ENCODE data around the gene SYNE2. TPM values are rescaled to one million over a fixed set of nuclear protein-coding genes. Genes with fewer than 3 reads are reported as not detected.

Gene SYNE2
- total and polyA plus RNA-seq, 2 donors (not counting 1 experiment from before 2014, with no cell fraction given): 3.1 to 15.4 TPM

DNA sequence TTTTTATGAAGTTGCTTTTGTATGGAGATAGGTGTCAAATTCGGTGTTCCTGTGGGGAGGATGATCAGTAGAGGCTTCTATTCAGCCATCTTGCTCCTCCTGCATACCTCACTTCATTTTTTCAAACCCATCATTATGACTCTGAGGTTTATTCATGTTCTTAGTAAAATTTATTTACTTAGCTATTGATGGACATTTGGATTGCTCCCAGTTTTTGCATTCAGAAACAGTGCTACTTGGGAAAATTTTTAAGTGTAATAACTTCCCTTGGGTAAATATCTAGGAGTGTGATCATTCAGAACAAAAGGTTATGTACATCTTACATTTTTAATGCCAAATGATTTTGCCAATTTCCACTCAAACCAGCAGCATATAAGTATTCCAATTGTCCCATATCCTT is 208.3 kb downstream of the SYNE2 start:
- no peak for DNase-seq (ENCODE audit: low read depth in 2 of 2)
- TF ChIP-seq, protein P1, sequence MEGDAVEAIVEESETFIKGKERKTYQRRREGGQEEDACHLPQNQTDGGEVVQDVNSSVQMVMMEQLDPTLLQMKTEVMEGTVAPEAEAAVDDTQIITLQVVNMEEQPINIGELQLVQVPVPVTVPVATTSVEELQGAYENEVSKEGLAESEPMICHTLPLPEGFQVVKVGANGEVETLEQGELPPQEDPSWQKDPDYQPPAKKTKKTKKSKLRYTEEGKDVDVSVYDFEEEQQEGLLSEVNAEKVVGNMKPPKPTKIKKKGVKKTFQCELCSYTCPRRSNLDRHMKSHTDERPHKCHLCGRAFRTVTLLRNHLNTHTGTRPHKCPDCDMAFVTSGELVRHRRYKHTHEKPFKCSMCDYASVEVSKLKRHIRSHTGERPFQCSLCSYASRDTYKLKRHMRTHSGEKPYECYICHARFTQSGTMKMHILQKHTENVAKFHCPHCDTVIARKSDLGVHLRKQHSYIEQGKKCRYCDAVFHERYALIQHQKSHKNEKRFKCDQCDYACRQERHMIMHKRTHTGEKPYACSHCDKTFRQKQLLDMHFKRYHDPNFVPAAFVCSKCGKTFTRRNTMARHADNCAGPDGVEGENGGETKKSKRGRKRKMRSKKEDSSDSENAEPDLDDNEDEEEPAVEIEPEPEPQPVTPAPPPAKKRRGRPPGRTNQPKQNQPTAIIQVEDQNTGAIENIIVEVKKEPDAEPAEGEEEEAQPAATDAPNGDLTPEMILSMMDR (conservative IDR thresholded peaks at IDR 0.05 in 1 of 2, IDR thresholded peaks at IDR 0.05 in 1 of 2; ENCODE audit: low read depth in 1 of 2, low read length in 2 of 2): no peak
- no peak for TF ChIP-seq EZH2 (IDR thresholded peaks at IDR 0.05; ENCODE audit: low read length, missing control alignments)

DNA sequence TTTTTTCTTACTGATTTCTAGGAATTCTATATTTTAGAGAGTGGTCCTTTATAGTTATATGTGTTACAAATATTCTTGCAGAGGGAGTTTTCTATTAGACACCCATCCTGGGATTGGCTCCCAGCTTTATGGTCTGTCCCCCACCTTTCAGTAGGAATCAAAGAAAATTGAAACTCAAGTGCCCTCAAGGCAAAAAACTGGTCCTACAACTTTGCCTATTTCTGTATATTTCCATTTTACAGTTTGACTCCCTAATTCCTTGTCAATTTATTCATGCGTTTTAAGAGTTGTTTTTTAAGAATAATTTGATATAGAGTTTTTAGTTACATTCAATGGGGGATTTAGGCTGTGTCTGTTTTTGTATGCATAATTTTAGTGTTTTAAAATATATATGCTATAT is 208.9 kb downstream of the SYNE2 start:
- no peaks in the 10 kb centered on the region for H3K9me3 ChIP-seq (ENCODE audit: control insufficient read depth, insufficient read depth, low read depth, low read length)
- no peak overlapping the region for H2AFZ ChIP-seq (ENCODE audit: low read length)
- TF ChIP-seq, protein P1 (conservative IDR thresholded peaks at IDR 0.05 in 1 of 2, IDR thresholded peaks at IDR 0.05 in 1 of 2; ENCODE audit: low read depth in 1 of 2, low read length in 2 of 2): no peak
- no peak for TF ChIP-seq EZH2 (IDR thresholded peaks at IDR 0.05; ENCODE audit: low read length, missing control alignments)
- H3K4me3 ChIP-seq (replicated peaks in 1 of 4; ENCODE audit: control extremely low read depth in 1 of 4, insufficient read depth in 1 of 4, low read depth in 3 of 4, low read length in 4 of 4): no peak overlapping the region
- no peaks in the 10 kb centered on the region for H3K79me2 ChIP-seq (ENCODE audit: control insufficient read depth, insufficient read depth, low read length)
- no peaks in the 10 kb centered on the region for H3K36me3 ChIP-seq (ENCODE audit: control insufficient read depth, insufficient read depth, low read length)
- no peak for DNase-seq (ENCODE audit: low read depth in 2 of 2)
- no peak overlapping the region for H3K27ac ChIP-seq (ENCODE audit: insufficient read depth, low read length)
- no peak overlapping the region for H3K9ac ChIP-seq (ENCODE audit: insufficient read depth, low read length)
- no peaks in the 10 kb centered on the region for H4K20me1 ChIP-seq (ENCODE audit: control insufficient read depth, extremely low read depth, insufficient read depth, low read length)
- no peak overlapping the region for H3K4me2 ChIP-seq (ENCODE audit: extremely low read depth, insufficient read depth, low read length)
- no peaks in the 10 kb centered on the region for H3K27me3 ChIP-seq (ENCODE audit: control insufficient read depth, insufficient read depth, low read length)
- H3K4me1 ChIP-seq (ENCODE audit: control insufficient read depth, extremely low read depth, insufficient read depth, low read length): no peaks in the 10 kb centered on the region

More for the DNA sequence above, 208.3 kb downstream of the SYNE2 start:
- Histone ChIP-seq H3K36me3 (ENCODE audit: control insufficient read depth, insufficient read depth, low read length) (no peaks in the 10 kb centered on the region), H3K79me2 (ENCODE audit: control insufficient read depth, insufficient read depth, low read length) (no peaks in the 10 kb centered on the region), H3K4me1 (ENCODE audit: control insufficient read depth, extremely low read depth, insufficient read depth, low read length) (no peaks in the 10 kb centered on the region), H3K4me3 (replicated peaks in 1 of 4; ENCODE audit: control extremely low read depth in 1 of 4, insufficient read depth in 1 of 4, low read depth in 3 of 4, low read length in 4 of 4) (no peak overlapping the region), H3K9me3 (ENCODE audit: control insufficient read depth, insufficient read depth, low read depth, low read length) (no peaks in the 10 kb centered on the region), H3K27ac (ENCODE audit: insufficient read depth, low read length) (no peak overlapping the region), H3K9ac (ENCODE audit: insufficient read depth, low read length) (no peak overlapping the region), H3K4me2 (ENCODE audit: extremely low read depth, insufficient read depth, low read length) (no peak overlapping the region), H2AFZ (ENCODE audit: low read length) (no peak overlapping the region), H3K27me3 (ENCODE audit: control insufficient read depth, insufficient read depth, low read length) (no peaks in the 10 kb centered on the region), H4K20me1 (ENCODE audit: control insufficient read depth, extremely low read depth, insufficient read depth, low read length) (no peaks in the 10 kb centered on the region)

DNA sequence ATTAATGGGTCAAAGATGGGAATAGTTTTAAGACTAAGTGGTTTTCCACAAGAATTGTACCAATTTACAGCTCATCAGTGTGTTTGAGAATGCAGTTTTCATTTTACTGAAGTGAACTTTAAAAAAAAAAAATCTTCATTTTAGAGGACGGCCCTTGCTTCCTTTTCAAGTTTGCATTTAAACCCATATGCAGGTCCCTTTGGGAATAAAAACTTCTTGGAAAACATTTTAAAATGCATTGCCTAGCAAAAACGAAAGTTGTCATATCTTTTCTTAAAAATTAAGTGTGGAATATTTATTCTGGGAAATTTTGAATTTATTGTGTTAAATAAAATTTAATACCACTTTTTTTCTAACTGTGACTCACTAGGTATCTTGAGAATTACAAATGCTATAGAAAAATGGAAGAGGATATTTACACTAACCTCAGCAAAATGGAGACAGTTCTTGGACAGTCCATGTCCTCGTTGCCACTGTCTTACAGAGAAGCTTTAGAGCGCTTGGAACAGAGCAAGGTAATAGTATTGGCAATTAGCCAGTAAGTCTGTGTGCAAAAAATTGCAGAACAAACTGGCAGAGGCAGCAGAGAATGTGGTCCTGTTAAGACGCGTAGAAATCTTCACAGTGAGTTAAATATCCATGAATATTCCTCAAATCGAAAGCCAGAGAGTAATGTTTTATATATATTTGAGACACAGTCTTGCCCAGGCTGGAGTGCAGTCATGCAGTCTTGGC is 209.7 kb downstream of the SYNE2 start:
- DNase-seq (ENCODE audit: low read depth in 2 of 2): no peak
- H3K79me2 ChIP-seq (ENCODE audit: control insufficient read depth, insufficient read depth, low read length): no peaks in the 10 kb centered on the region
- H2AFZ ChIP-seq (ENCODE audit: low read length): no peak overlapping the region
- H3K27ac ChIP-seq (ENCODE audit: insufficient read depth, low read length): no peak overlapping the region
- H3K9me3 ChIP-seq (ENCODE audit: control insufficient read depth, insufficient read depth, low read depth, low read length): no peaks in the 10 kb centered on the region
- H3K4me2 ChIP-seq (ENCODE audit: extremely low read depth, insufficient read depth, low read length): no peak overlapping the region
- no peak for TF ChIP-seq EZH2 (IDR thresholded peaks at IDR 0.05; ENCODE audit: low read length, missing control alignments)
- TF ChIP-seq, protein P1 (conservative IDR thresholded peaks at IDR 0.05 in 1 of 2, IDR thresholded peaks at IDR 0.05 in 1 of 2; ENCODE audit: low read depth in 1 of 2, low read length in 2 of 2): no peak
- H4K20me1 ChIP-seq (ENCODE audit: control insufficient read depth, extremely low read depth, insufficient read depth, low read length): no peaks in the 10 kb centered on the region
- no peak overlapping the region for H3K4me3 ChIP-seq (replicated peaks in 1 of 4; ENCODE audit: control extremely low read depth in 1 of 4, insufficient read depth in 1 of 4, low read depth in 3 of 4, low read length in 4 of 4)
- H3K36me3 ChIP-seq (ENCODE audit: control insufficient read depth, insufficient read depth, low read length): no peaks in the 10 kb centered on the region
- no peaks in the 10 kb centered on the region for H3K4me1 ChIP-seq (ENCODE audit: control insufficient read depth, extremely low read depth, insufficient read depth, low read length)
- no peaks in the 10 kb centered on the region for H3K27me3 ChIP-seq (ENCODE audit: control insufficient read depth, insufficient read depth, low read length)
- H3K9ac ChIP-seq (ENCODE audit: insufficient read depth, low read length): no peak overlapping the region

Data from fibroblast of lung (primary cell).